Colonic mucosa (tissue), 4 donors: ENCODE measurements around the gene SDHB. TPM values are rescaled to one million over a fixed set of nuclear protein-coding genes. Genes with fewer than 3 reads are reported as not detected.

ENCODE experiments used
- DNase-seq: peaks from one replicate; pipeline ENCODE4 v3.0.0-alpha.2; 2020
- H3K27ac ChIP-seq: fragments of 200-600 bp; one replicate; pipeline ENCODE4 v1.8.0; 2021
- H3K27me3 ChIP-seq: fragments of 200-600 bp; one replicate; pipeline ENCODE4 v1.8.0; 2021
- H3K36me3 ChIP-seq: fragments of 200-600 bp; one replicate; pipeline ENCODE4 v1.8.0; 2021
- H3K4me1 ChIP-seq: fragments of 200-600 bp; one replicate; pipeline ENCODE4 v1.8.0; 2021; ENCODE audit warnings: mild to moderate bottlenecking
- H3K4me3 ChIP-seq: fragments of 200-600 bp; one replicate; pipeline ENCODE4 v1.8.0; 2021
- H3K9ac ChIP-seq, 2 donors: one replicate each; pipeline ENCODE4 v1.7.0; 2013; ENCODE audit warnings: control low read depth in 2 of 2, low read depth in 2 of 2, low read length in 2 of 2
- H3K9me3 ChIP-seq: fragments of 200-600 bp; one replicate; pipeline ENCODE4 v1.8.0; 2021
- intact Hi-C: fragments of 100-400 bp; cut with DNase I; formaldehyde crosslinking; loops from one replicate; pipeline ENCODE4 v1.14.1; 2022
- total RNA-seq, 2 donors: library from RNA; stranded (reverse); fragmentation: NEBNext Ultra II Directional in 1 of 2; extraction: Animal tissue kit (Norgen Biotek cat#: 25700) in 1 of 2; gene quantifications; one replicate each; pipeline ENCODE4 v1.2.1, GENCODE V29; 2021
- TF ChIP-seq, protein P1 (sequence below): fragments of 200-600 bp; IDR thresholded peaks from one replicate; pipeline ENCODE4 v1.8.0; 2022; ENCODE audit warnings: antibody characterized with exemption, mild to moderate bottlenecking
- donor health status: healthy.
- donor health status: DM: no; HTN: no; CAD: no.
- donor health status: DM: no; HTN: no; CAD: no.

Gene SDHB
- total RNA-seq, 2 donors from 2014 or later: 208 to 229 TPM

DNA sequence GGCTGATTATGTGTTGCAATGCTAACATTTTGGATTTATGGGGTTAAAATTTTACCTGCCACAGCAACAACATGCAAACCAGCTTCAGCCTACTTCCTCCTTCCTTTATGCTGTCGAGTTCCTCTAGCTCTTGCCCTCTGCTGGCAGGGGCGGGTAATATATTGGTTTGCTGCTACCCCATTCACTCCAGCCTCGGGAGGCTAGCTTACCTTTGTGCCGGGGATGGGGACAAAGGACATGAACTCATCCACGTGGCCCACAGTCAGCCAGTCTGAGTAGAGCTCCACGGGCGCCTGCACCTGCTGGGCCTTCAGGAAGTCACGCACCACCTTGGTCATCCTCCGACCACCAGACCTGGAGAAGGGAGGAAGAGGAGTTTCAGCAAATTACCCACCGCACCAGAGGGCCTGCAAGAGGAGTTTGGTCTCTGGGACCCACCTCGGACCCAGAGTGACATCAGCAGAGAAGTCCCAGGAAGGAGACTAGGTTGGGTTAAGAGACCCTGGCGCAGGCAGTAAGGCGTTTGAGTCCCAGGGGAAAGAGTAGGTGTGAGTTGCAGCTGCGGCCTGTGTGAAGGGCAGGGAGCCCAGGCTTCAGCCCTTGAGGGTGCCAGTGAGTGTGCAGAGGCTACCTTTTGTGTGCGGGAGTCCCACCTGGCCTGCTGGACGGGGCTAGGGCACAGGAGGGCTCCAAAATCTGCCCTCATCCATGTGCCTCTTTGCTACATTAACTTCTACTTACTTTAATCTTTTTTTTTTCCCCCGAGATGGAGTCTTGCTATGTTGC lies 21.8 kb upstream of the SDHB start:
- no peaks in the 10 kb centered on the region for H3K36me3 ChIP-seq
- H3K9me3 ChIP-seq: no peaks in the 10 kb centered on the region
- peak; percentile 51 for DNase-seq
- intact Hi-C loops: no loop called here
- H3K4me1 ChIP-seq: no peaks in the 10 kb centered on the region
- TF ChIP-seq, protein P1, sequence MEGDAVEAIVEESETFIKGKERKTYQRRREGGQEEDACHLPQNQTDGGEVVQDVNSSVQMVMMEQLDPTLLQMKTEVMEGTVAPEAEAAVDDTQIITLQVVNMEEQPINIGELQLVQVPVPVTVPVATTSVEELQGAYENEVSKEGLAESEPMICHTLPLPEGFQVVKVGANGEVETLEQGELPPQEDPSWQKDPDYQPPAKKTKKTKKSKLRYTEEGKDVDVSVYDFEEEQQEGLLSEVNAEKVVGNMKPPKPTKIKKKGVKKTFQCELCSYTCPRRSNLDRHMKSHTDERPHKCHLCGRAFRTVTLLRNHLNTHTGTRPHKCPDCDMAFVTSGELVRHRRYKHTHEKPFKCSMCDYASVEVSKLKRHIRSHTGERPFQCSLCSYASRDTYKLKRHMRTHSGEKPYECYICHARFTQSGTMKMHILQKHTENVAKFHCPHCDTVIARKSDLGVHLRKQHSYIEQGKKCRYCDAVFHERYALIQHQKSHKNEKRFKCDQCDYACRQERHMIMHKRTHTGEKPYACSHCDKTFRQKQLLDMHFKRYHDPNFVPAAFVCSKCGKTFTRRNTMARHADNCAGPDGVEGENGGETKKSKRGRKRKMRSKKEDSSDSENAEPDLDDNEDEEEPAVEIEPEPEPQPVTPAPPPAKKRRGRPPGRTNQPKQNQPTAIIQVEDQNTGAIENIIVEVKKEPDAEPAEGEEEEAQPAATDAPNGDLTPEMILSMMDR: peak; percentile 25
- H3K27ac ChIP-seq: no peak overlapping the region
- H3K27me3 ChIP-seq: no peaks in the 10 kb centered on the region
- H3K4me3 ChIP-seq: no peak overlapping the region
- no peak overlapping the region for H3K9ac ChIP-seq

DNA sequence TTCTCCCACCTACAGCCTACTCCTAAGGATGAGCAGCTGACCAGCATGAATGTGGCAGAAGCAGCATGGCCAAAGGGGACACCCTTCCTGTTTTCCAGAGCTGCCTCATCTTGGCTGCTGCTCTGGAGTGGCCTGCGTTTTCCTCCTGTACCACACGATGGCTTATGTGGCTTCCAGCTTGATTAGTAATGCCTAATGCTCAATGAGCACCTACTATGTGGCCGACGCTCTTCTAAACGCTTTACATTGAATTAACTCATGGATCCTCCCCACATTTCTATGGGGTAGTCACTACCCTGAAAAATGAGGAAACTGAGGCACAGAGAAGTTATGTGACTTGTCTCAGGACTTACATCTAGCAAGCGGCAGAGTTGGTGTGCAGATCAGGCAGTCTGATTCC lies 18.0 kb upstream of the SDHB start:
- Histone ChIP-seq H3K9me3 (no peaks in the 10 kb centered on the region), H3K27me3 (no peaks in the 10 kb centered on the region), H3K4me3 (no peak overlapping the region), H3K27ac (no peak overlapping the region), H3K9ac (no peak overlapping the region), H3K4me1 (no peaks in the 10 kb centered on the region), H3K36me3 (no peaks in the 10 kb centered on the region)
- intact Hi-C loops: no loop called here
- TF ChIP-seq, protein P1: no peak
- DNase-seq: no peak

DNA sequence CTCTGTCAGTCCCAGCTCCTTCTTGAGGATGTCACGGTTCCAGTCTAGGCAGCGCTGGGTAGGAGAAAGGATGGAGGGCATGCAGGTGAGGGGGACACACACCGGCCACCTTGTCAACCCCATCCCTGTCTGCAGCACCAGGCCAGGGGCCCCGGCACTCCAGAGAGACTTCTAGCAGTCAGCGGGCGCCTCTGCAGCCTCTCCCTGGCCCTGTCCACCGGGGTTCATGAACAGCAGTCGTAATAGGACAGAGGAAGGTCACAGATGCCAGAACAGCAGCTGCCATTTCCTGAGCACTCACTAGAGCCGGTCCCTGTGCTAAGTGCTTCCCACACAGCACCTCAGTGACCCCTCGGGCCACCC lies 16.3 kb upstream of the SDHB start:
- intact Hi-C loops: no loop called here
- H3K9ac ChIP-seq: no peak overlapping the region
- no peaks in the 10 kb centered on the region for H3K9me3 ChIP-seq
- no peaks in the 10 kb centered on the region for H3K27me3 ChIP-seq
- H3K36me3 ChIP-seq: no peaks in the 10 kb centered on the region
- TF ChIP-seq, protein P1: no peak
- no peaks in the 10 kb centered on the region for H3K4me1 ChIP-seq
- no peak for DNase-seq
- H3K27ac ChIP-seq: no peak overlapping the region
- H3K4me3 ChIP-seq: no peak overlapping the region

DNA sequence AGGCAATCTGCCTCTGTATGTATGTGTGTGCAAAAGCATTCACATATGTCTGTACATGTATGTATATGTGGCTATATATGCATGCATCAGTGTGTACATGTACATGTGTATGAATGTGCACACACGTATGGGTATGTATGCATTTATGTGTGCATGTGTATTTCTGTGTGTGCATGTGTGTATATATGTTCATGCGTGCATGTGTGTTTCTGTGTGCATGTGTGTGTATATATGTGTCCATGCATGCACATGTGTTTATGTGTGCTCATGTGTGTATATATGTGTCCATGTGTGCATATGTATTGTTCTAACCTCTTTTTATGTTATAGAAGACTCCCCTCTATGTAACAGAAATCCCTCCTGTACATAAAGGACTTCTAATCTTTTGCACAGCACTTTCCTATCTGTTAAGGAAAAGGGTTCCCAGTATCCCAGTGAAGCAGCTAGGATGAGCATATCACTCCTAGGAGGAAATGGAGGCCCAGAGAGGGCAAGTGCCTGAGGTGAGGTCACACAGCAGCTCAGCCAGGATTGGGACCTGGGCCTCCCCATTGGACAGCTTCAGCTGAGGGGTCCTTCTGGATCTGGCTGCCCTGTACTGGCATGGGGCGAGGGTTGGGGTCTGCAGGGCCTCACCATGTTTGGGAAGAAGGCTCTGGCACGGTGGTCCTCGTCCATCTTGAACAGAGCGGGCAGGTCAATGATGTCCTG lies 15.8 kb upstream of the SDHB start:
- intact Hi-C loops: no loop called here
- no peaks in the 10 kb centered on the region for H3K36me3 ChIP-seq
- H3K9ac ChIP-seq: no peak overlapping the region
- TF ChIP-seq, protein P1: no peak
- no peak overlapping the region for H3K4me3 ChIP-seq
- H3K27me3 ChIP-seq: no peaks in the 10 kb centered on the region
- no peaks in the 10 kb centered on the region for H3K9me3 ChIP-seq
- DNase-seq: no peak
- H3K27ac ChIP-seq: no peak overlapping the region
- H3K4me1 ChIP-seq: no peaks in the 10 kb centered on the region

DNA sequence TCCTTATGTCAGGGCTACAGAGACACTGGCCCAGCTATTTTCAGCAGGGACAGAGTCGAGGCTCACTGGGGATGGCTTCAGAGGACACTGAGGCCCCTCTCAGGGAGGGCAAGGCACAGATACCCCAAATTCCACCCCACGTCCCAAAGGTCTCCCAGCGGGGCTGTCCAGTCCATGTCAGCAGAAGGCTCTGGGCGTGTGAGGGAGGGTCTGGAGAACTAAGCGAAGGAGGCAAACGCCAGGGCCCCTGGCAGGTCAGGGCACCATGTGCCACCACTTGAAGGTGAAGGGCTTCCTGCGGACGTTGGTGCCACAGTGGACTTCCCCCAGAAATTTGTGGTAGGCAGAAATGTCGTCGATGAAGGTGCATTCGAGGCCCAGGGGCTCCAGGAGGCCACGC lies 15.0 kb upstream of the SDHB start:
- no peaks in the 10 kb centered on the region for H3K4me1 ChIP-seq
- no peak overlapping the region for H3K4me3 ChIP-seq
- H3K27me3 ChIP-seq: no peaks in the 10 kb centered on the region
- no peak overlapping the region for H3K27ac ChIP-seq
- H3K9me3 ChIP-seq: no peaks in the 10 kb centered on the region
- DNase-seq: no peak
- H3K36me3 ChIP-seq: no peaks in the 10 kb centered on the region
- TF ChIP-seq, protein P1: no peak
- intact Hi-C loops: no loop called here
- H3K9ac ChIP-seq: no peak overlapping the region
